GM21717 (cell line): Measurements from ENCODE around the gene ERVK3-1.
"Not testable (repeated sequence)": the region's sequence is repeated elsewhere in the genome, so short reads cannot be mapped to it uniquely, and the experiment has no call there.

Experiments used
- ATAC-seq: cut with Tn5 transposase; IDR thresholded peaks from one replicate; pipeline ENCODE4 v1.9.1; 2021; ENCODE audit warnings: mild to moderate bottlenecking, moderate library complexity; ENCODE audit not compliant: unreplicated experiment

The ERVK3-1 gene

GRCh38 chr19:58338825-58339558, 33.8 kb downstream of the ERVK3-1 start:
- no peak for ATAC-seq

GRCh38 chr19:58345558-58345957, 40.4 kb downstream of the ERVK3-1 start:
- no peak for ATAC-seq

GRCh38 chr19:58346961-58347929, 42.1 kb downstream of the ERVK3-1 start:
- peak; percentile 67 for ATAC-seq

- not testable (repeated sequence) for ATAC-seq
Observed at GRCh38 chr19:58348080-58348479, 42.9 kb downstream of the ERVK3-1 start.

GRCh38 chr19:58349590-58349989, 44.4 kb downstream of the ERVK3-1 start:
- no peak for ATAC-seq

GRCh38 chr19:58350001-58350861, 45.1 kb downstream of the ERVK3-1 start:
- ATAC-seq = no peak

- no peak for ATAC-seq
Observed at GRCh38 chr19:58350871-58351557, 45.8 kb downstream of the ERVK3-1 start.

GRCh38 chr19:58351558-58351878, 46.3 kb downstream of the ERVK3-1 start:
- no peak for ATAC-seq

- ATAC-seq = no peak
Observed at GRCh38 chr19:58351990-58352755, 47.0 kb downstream of the ERVK3-1 start.

- no peak for ATAC-seq
Observed at GRCh38 chr19:58352760-58353671, 47.8 kb downstream of the ERVK3-1 start, which contains the start of gene A1BG. Gene A1BG (minus strand): TSS chr19:58353492. CDS start chr19:58353437, 55 bp downstream.

- ATAC-seq = no peak
Observed at GRCh38 chr19:58353717-58354477, 48.7 kb downstream of the ERVK3-1 start.

GRCh38 chr19:58354478-58355030, 49.4 kb downstream of the ERVK3-1 start:
- no peak for ATAC-seq

GRCh38 chr19:58355215-58355796, 50.1 kb downstream of the ERVK3-1 start:
- ATAC-seq = no peak

GRCh38 chr19:58355908-58356765, 51.0 kb downstream of the ERVK3-1 start:
- no peak for ATAC-seq

- ATAC-seq = no peak
Observed at GRCh38 chr19:58356766-58357480, 51.7 kb downstream of the ERVK3-1 start.
